NCI-H1048 (cell line): Measurements from ENCODE around the gene ERBB4.

ENCODE experiments used
- DNase-seq: peaks from one replicate; lab custom pipeline; 2025; lab: John Stamatoyannopoulos, UW

Gene ERBB4

GRCh38 chr2:212428681-212429478 is 109.7 kb downstream of the ERBB4 start:
- peak; percentile 10 for DNase-seq

GRCh38 chr2:212427638-212428037 is 111.0 kb downstream of the ERBB4 start:
- DNase-seq = peak; percentile 77

GRCh38 chr2:212426637-212427412 is 111.8 kb downstream of the ERBB4 start:
- DNase-seq = peak; percentile 46

DNA sequence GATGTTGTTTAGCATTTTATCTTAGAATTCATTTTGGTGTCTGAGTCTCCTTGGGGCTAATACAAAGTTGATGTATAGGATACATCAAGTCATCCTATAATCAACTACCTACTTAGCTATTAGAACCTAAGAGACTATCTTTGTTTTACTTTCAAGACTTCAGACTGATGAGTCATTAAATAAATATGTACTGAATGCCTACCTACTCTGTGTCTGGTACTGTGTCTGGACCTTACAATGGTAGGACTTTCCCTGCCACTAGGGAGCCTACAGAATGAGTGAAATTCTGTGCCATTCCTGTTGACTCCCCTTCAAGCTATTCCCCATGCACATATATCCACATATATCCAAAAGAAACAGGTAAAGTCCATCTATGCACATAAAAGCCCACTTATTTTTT is 114.5 kb downstream of the ERBB4 start:
- DNase-seq = no peak

GRCh38 chr2:212423089-212423488 is 115.5 kb downstream of the ERBB4 start:
- no peak for DNase-seq

DNA sequence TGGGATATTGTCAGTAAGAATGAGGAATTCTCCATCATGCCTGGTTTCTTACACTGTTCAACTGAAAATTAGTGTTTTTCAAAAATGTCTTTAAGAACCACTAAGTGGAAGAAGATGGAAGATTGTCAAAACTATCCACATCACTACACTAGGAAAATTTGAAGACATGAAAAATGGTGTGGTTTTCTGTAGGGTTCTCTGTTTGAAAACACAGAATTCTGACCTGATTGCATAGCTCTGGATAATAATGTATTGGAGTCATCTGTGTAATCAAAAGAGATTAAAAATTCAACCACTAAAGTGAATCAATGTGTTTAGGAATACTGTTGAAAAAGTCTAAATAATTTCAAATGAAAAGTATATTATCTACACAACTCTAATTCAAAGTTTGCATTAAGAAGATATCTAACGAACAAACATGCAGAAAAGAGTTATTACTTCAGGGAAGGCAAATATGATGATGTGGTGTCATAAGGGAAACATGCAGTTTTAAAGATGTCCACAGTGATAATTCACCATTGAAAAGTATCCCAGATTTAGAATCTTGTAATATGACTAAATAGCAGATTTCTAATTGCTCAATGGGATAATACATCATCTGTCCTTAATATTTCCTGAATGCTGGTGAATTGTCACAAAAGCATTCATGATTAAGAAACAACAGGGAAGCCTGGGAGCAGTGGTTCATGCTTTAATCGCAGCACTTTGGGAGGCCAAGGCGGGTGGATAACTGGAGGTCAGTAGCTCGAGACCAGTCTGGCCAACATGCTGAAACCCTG is 116.9 kb downstream of the ERBB4 start:
- DNase-seq = no peak

GRCh38 chr2:212416086-212416485 is 122.5 kb downstream of the ERBB4 start:
- DNase-seq = no peak

DNA sequence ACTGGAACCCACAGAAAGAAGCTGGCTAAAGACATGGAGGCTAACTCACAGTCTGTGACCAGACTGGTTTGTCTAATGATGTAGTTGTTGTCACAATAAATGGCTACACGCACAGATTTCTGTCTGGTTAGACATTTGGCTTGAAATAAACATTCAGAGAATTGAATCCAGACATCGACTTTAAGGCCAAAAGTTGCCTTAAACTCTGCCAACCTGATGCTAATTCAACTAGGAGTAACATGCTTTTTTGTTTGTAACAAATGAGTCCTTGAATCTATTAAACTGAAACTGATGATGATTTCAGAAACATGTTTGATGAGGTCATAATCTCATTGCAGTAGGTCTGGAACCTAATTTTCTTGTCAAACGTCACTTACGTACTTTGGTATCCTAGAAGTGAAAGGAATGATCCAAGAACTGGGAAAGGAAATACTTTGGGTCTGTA is 123.8 kb downstream of the ERBB4 start:
- DNase-seq = no peak

DNA sequence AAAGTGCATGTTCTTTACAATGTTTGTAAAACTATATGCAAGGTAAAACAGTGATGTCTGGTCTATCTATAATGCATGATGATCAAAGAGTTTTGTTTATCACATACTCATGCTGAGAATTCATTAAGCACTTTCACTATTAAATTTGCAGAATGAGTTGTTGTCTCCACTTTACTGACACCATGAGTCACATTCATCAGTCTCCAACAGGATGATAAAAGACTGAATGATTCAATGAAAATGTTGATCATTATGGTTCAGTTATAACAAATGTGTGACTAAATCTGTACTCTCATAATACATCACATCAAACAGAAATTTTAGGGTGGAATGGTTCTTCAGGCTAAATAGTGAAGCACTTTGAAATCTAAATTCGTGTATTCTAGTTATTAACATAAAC is 129.0 kb downstream of the ERBB4 start:
- no peak for DNase-seq

DNA sequence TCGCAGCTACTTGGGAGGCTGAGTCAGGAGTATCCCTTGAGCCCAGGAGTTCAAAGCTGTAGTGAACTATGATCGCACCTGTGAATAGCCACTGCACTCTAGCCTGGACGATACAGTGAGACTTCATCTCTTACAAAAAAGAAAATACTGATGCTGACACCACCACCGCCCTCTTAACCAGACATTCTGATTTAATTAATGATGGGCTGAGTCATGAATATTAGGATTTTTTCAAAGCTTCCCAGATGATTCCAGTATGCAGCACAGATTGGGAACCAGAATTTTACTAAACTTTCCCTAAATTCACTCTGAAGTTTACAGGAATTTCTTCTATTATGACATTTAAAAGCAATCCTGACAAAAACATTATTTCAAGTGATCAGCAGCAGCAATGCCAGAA is 130.1 kb downstream of the ERBB4 start:
- no peak for DNase-seq

GRCh38 chr2:212406716-212407115 is 131.9 kb downstream of the ERBB4 start:
- DNase-seq = no peak

DNA sequence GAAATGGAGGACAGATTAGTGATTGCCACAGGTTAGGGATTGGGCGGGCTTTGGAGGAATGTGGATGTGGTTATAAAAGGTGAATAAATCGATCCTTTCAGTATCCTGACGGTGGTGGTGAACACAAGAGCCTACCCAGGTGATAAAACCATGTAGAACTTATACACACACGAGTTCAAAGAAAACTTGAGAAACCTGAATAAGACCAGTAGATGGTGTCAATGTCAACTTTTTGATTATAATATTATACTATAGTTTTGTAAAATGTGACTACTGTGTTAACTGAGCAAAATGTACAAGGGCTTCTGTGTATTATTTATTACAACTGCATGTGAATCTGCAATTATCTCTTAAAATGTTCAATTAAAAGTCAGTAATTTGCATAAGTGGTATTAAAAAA is 136.3 kb downstream of the ERBB4 start:
- no peak for DNase-seq

GRCh38 chr2:212398316-212398715 is 140.3 kb downstream of the ERBB4 start:
- DNase-seq = no peak

- DNase-seq = no peak
Measured at GRCh38 chr2:212392544-212392943, 146.1 kb downstream of the ERBB4 start.

DNA sequence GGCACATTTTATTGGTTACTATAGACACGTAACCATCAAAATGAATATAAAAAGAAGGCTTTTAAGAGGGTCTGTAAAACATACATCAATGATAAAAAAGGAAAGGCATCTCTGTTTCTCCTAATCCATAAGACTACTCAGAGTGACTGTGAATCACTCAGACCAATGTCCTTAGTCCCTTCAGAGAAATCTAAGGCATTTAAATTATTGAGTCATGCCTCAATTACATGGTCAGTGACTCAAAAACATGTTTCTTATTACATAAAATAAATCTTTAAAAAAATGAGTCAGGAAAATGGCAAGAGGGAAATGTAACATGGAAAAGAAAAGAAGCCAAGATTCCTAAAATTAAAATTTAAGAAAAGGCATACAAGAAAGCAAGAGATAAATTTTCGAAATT is 146.6 kb downstream of the ERBB4 start:
- DNase-seq = no peak

GRCh38 chr2:212387146-212387545 is 151.5 kb downstream of the ERBB4 start:
- no peak for DNase-seq

DNA sequence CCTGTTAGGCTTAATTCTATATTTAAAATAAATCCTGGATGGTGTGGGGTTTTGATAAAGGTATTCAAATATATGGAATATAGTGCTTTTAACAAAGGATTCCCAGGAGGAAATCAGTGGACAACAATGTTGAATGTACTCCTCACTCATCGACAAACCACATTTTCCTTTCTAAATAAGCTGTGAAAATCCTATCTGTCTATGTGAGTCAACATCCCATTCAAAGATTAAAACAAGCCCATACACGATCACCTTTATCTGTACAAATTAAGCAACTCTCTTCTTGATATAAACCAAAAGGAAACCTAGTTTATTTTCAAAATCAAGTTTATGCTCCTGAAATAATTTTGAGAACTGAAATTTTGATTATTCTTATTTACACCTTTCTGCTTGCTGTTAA is 153.4 kb downstream of the ERBB4 start:
- DNase-seq = no peak

DNA sequence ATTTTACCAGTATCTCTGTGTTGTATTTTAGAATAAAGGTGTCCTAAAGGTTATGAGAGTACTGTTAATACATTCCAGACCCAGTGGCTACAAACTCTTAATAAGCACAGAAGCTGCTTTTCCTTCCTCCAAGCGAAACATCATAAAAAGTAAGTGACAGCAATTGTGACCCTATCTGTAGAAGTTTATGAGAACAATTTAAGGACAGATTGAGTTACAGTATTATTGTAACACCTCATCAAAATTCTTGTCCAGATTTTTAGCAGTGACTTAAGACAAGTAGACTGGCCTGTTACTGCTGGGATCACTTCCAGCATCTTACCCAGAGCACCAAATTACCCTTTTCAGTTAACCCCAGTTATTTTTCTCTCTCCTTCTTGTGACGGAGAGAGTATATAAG is 154.6 kb downstream of the ERBB4 start:
- no peak for DNase-seq

DNA sequence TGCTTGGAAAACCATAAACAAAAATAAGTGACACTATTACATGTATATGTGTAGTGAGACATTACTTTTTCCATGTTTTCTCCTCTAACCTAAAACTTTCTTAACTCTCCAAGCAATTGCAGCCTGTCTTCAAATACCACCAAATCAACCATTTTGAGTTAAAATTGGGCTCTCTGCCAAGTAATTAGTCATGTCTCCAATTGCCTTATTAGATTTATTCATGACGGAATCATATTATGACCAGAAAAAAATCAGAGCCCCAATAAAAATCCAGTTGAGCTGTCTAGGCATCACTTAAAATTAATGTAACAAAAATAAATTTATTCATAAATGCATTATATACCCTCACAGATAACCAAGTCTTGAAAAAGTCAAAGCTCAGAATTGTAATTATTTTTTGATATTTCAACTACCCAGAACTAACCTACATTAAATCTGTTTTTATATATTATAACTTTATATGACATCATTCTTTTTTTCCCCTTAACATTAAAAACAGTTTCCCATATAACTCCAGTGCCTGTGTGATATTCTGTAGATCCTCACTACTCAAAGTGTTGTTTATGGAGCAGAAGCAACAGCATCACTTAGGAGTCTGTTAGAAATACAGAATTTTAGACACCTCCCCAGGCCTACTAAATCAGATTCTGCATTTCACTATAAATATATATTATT is 157.0 kb downstream of the ERBB4 start:
- no peak for DNase-seq

DNA sequence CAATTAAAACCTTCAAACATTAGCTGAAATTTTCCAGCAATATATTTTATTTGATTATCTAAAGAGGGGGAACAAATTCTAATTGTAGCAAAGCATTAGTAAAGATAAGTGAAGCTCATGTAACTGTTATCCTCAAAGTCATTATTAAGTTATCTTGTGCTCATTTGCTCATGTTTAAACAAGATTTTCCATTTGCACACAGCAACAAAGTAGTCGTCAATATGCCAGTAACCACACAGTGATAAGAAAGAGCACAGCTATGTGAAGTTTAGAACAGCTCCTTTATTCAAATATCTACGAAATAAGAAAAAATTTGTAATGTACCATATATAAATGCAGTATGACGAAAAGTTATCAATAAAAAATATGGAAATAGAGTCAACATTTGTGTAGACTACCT is 159.5 kb downstream of the ERBB4 start:
- DNase-seq = no peak

DNA sequence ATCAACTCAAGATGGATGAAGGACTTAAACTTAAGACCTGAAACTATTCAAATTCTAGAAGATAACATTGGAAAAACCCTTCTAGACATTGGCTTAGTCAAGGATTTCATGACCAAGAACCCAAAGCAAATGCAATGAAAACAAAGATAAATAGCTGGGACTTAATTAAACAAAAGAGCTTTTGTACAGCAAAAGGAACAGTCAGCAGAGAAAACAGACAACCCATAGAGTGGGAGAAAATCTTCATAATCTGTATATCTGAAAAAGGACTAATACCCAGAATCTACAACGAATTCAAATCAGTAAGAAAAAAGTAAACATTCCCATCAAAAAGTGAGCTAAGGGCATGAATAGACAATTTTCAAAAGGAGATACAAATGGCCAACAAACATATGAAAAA is 171.2 kb downstream of the ERBB4 start:
- peak; percentile 62 for DNase-seq
